ENCODE data around the gene MFAP4.

GRCh38 chr17:19399750-19400450, 12.9 kb upstream of the MFAP4 start:
- no peak for TF ChIP-seq CTCF (IDR thresholded peaks at IDR 0.05; ENCODE audit: low read depth, low read length, missing input control)
- no peak for TF ChIP-seq ATF3 (IDR thresholded peaks at IDR 0.05)
- TF ChIP-seq TAF1 (conservative IDR thresholded peaks at IDR 0.05), result no peak

All from liver (tissue), 3 donors.